H9 (cell line): ENCODE results near the gene WFIKKN2. TPM values are rescaled to one million over a fixed set of nuclear protein-coding genes. Genes with fewer than 3 reads are reported as not detected.

Experiments used
- DNase-seq: peaks from one replicate; pipeline ENCODE4 v3.0.0-alpha.2; 2017
- H2AFZ ChIP-seq: one replicate; pipeline ENCODE4 v1.6.1; 2013; ENCODE audit warnings: mild to moderate bottlenecking, low read length, control low read depth, moderate library complexity
- H2AK5ac ChIP-seq: 2 replicates; pipeline ENCODE4 v1.6.1; 2013; ENCODE audit warnings: low read length, control low read depth, mixed read lengths; ENCODE audit not compliant: insufficient read length
- H2BK120ac ChIP-seq: one replicate; pipeline ENCODE4 v1.6.1; 2013; ENCODE audit warnings: low read depth, mild to moderate bottlenecking, low read length, control low read depth, inconsistent platforms; ENCODE audit not compliant: poor library complexity, severe bottlenecking
- H2BK12ac ChIP-seq: 2 replicates; pipeline ENCODE4 v1.6.1; 2013; ENCODE audit warnings: low read length, control low read depth, mixed read lengths, low read depth; ENCODE audit not compliant: insufficient read length
- H2BK15ac ChIP-seq: 2 replicates; pipeline ENCODE4 v1.6.1; 2013; ENCODE audit warnings: low read depth, low read length, control low read depth
- H2BK20ac ChIP-seq: one replicate; pipeline ENCODE4 v1.6.1; 2013; ENCODE audit warnings: low read depth, mild to moderate bottlenecking, low read length, control low read depth, inconsistent platforms; ENCODE audit not compliant: poor library complexity, severe bottlenecking
- H2BK5ac ChIP-seq: 2 replicates; pipeline ENCODE4 v1.6.1; 2013; ENCODE audit warnings: low read length, control low read depth, mixed read lengths; ENCODE audit not compliant: insufficient read length
- H3K14ac ChIP-seq: 2 replicates; pipeline ENCODE4 v1.6.1; 2013; ENCODE audit warnings: low read length, control low read depth; ENCODE audit not compliant: insufficient read depth
- H3K18ac ChIP-seq: 2 replicates; pipeline ENCODE4 v1.6.1; 2013; ENCODE audit warnings: low read depth, mild to moderate bottlenecking, mixed read lengths, low read length, control low read depth; ENCODE audit not compliant: insufficient read length
- H3K23ac ChIP-seq: 2 replicates; pipeline ENCODE4 v1.6.1; 2013; ENCODE audit warnings: low read length, control low read depth, mixed read lengths, low read depth; ENCODE audit not compliant: insufficient read length
- H3K23me2 ChIP-seq: 2 replicates; pipeline ENCODE4 v1.6.1; 2013; ENCODE audit warnings: low read depth, mild to moderate bottlenecking, mixed read lengths, low read length, control low read depth; ENCODE audit not compliant: insufficient read length, poor library complexity, severe bottlenecking
- H3K27ac ChIP-seq: 2 replicates; pipeline ENCODE4 v1.5.1; 2013; ENCODE audit warnings: low read length, control low read depth, mixed read lengths, low read depth; ENCODE audit not compliant: insufficient read length
- H3K27me3 ChIP-seq: 2 replicates; pipeline ENCODE4 v1.6.1; 2013; ENCODE audit warnings: low read length, control low read depth, inconsistent platforms; ENCODE audit not compliant: insufficient read depth
- H3K4ac ChIP-seq: 2 replicates; pipeline ENCODE4 v1.6.1; 2013; ENCODE audit warnings: low read depth, mild to moderate bottlenecking, control low read depth, inconsistent platforms, low read length, moderate library complexity
- H3K4me1 ChIP-seq: 2 replicates; pipeline ENCODE4 v1.6.1; 2013; ENCODE audit warnings: low read length, control low read depth, inconsistent platforms; ENCODE audit not compliant: insufficient read depth
- H3K4me2 ChIP-seq: 2 replicates; pipeline ENCODE4 v1.6.1; 2013; ENCODE audit warnings: low read length, control low read depth, mixed read lengths; ENCODE audit not compliant: insufficient read length, insufficient read depth
- H3K56ac ChIP-seq: 2 replicates; pipeline ENCODE4 v1.6.1; 2013; ENCODE audit warnings: low read depth, mild to moderate bottlenecking, mixed read lengths, low read length, control low read depth; ENCODE audit not compliant: insufficient read length
- H3K79me1 ChIP-seq: 2 replicates; pipeline ENCODE4 v1.6.1; 2013; ENCODE audit warnings: low read depth, mild to moderate bottlenecking, moderate library complexity, low read length, control low read depth, inconsistent platforms; ENCODE audit not compliant: insufficient read depth, poor library complexity, severe bottlenecking
- H3K79me2 ChIP-seq: 2 replicates; pipeline ENCODE4 v1.6.1; 2013; ENCODE audit warnings: low read length, control low read depth, inconsistent platforms; ENCODE audit not compliant: insufficient read depth
- H3K9ac ChIP-seq: 2 replicates; pipeline ENCODE4 v1.6.1; 2013; ENCODE audit warnings: low read length, control low read depth, mixed read lengths; ENCODE audit not compliant: insufficient read length; ENCODE audit errors: extremely low read depth
- H3K9me3 ChIP-seq: one replicate; pipeline ENCODE4 v1.6.1; 2013; ENCODE audit warnings: low read depth, low read length, inconsistent platforms; ENCODE audit not compliant: control insufficient read depth
- H3T11ph ChIP-seq: one replicate; pipeline ENCODE4 v1.6.1; 2013; ENCODE audit warnings: mild to moderate bottlenecking, low read length, control low read depth, inconsistent platforms
- H4K20me1 ChIP-seq: one replicate; pipeline ENCODE4 v1.6.1; 2013; ENCODE audit not compliant: control insufficient read depth, insufficient read length, insufficient read depth
- H4K5ac ChIP-seq: 2 replicates; pipeline ENCODE4 v1.6.1; 2013; ENCODE audit warnings: low read depth, mild to moderate bottlenecking, mixed read lengths, low read length, control low read depth; ENCODE audit not compliant: insufficient read length
- H4K8ac ChIP-seq: replicated peaks from 2 replicates; pipeline ENCODE4 v1.6.1; 2013; ENCODE audit warnings: low read length, control low read depth, mixed read lengths, low read depth; ENCODE audit not compliant: insufficient read length
- H4K91ac ChIP-seq: 2 replicates; pipeline ENCODE4 v1.6.1; 2013; ENCODE audit warnings: low read depth, mild to moderate bottlenecking, moderate library complexity, mixed read lengths, low read length, control low read depth; ENCODE audit not compliant: insufficient read length
- H3K27ac Mint-ChIP-seq, 3 experiments: 2 replicates in 2 of 3; 3 replicates in 1 of 3; pipeline ENCODE4 v1.8.0; 2020 to 2021; ENCODE audit warnings: mixed read lengths in 3 of 3, mild to moderate bottlenecking in 1 of 3, moderate library complexity in 1 of 3
- H3K27me3 Mint-ChIP-seq: 2 replicates; pipeline ENCODE4 v1.8.0; 2021; ENCODE audit warnings: low read depth, mild to moderate bottlenecking, moderate library complexity, mixed read lengths
- H3K36me3 Mint-ChIP-seq, 3 experiments: 2 replicates in 2 of 3; 3 replicates in 1 of 3; pipeline ENCODE4 v1.8.0; 2020 to 2021; ENCODE audit warnings: low read depth in 3 of 3, mixed read lengths in 3 of 3; ENCODE audit not compliant: insufficient read depth in 1 of 3
- H3K4me1 Mint-ChIP-seq, 2 experiments: 2 replicates each; pipeline ENCODE4 v1.8.0; 2020; ENCODE audit warnings: mixed read lengths in 2 of 2
- H3K4me3 Mint-ChIP-seq, 2 experiments: 2 replicates in 1 of 2; 3 replicates in 1 of 2; pipeline ENCODE4 v1.8.0; 2020 to 2021; ENCODE audit warnings: mild to moderate bottlenecking in 2 of 2, mixed read lengths in 2 of 2, moderate library complexity in 1 of 2
- H3K9me3 Mint-ChIP-seq, 2 experiments: 2 replicates in 1 of 2; 3 replicates in 1 of 2; pipeline ENCODE4 v1.8.0; 2020; ENCODE audit warnings: mild to moderate bottlenecking in 2 of 2, mixed read lengths in 2 of 2, moderate library complexity in 1 of 2
- CTCF ChIP-seq: fragments of 200-600 bp; sonication (generic); conservative IDR thresholded peaks from 3 replicates; pipeline ENCODE4 v1.8.0; 2021; ENCODE audit warnings: antibody characterized with exemption, mild to moderate bottlenecking
- WGBS: extraction: QIAGEN DNeasy Blood & Tissue Kit; methylation state at CpG from one replicate; pipeline ENCODE4 v1.1.7; 2013; ENCODE audit warnings: missing lambda C conversion rate, low lambda C conversion rate, mixed read lengths; ENCODE audit not compliant: insufficient read length; ENCODE audit errors: extremely low coverage; 5-methylcytosine and 5-hydroxymethylcytosine counted together
- total RNA-seq: library from RNA; stranded (reverse); gene quantifications from 2 replicates; pipeline ENCODE4 v1.2.1, GENCODE V29; 2021

The WFIKKN2 gene
- total RNA-seq, 1 experiment from 2014 or later, result 1.1 TPM

GRCh38 chr17:50864747-50865059, 29.3 kb downstream of the WFIKKN2 start:
- H3K27me3 Mint-ChIP-seq, result no peaks in the 10 kb centered on the region
- peaks cover 8 to 26% (median 22%) of the 10 kb centered on the region in 3 experiments; a peak in 6 of 7 replicates for H3K36me3 Mint-ChIP-seq
- peak overlapping the region; percentile 79 for H3K9ac ChIP-seq
- peaks cover 7% of the 10 kb centered on the region; the same call in 1 of the 2 replicates for H3K79me2 ChIP-seq
- no peaks in the 10 kb centered on the region for H3K4me1 ChIP-seq
- no CpG with 5 or more reads among the region's 6 CpGs for WGBS
- H3K9me3 Mint-ChIP-seq, result no peaks in the 10 kb centered on the region; a peak in 2 of 5 replicates
- peaks cover 27 to 33% of the 10 kb centered on the region in 2 experiments for H3K4me1 Mint-ChIP-seq
- H3K4me2 ChIP-seq, result peak overlapping the region; percentile 97
- peak overlapping the region; percentile 93 to 99 (median 98); a peak in 5 of 7 replicates for H3K27ac Mint-ChIP-seq
- no peak overlapping the region for H3T11ph ChIP-seq
- no peak overlapping the region for H4K5ac ChIP-seq
- no peak overlapping the region for H2BK15ac ChIP-seq
- no peak overlapping the region for H3K23ac ChIP-seq
- no peak overlapping the region for H2BK5ac ChIP-seq
- no peaks in the 10 kb centered on the region for H3K9me3 ChIP-seq
- H2BK20ac ChIP-seq, result no peak overlapping the region
- H4K91ac ChIP-seq, result no peak overlapping the region
- no peak for TF ChIP-seq CTCF
- H3K27ac ChIP-seq, result no peak overlapping the region
- H2AFZ ChIP-seq, result no peak overlapping the region
- H2BK120ac ChIP-seq, result no peak overlapping the region
- H2AK5ac ChIP-seq, result no peak overlapping the region
- no peak overlapping the region for H3K4ac ChIP-seq
- H3K23me2 ChIP-seq, result peaks cover 4% of the 10 kb centered on the region
- H3K27me3 ChIP-seq, result no peaks in the 10 kb centered on the region
- H2BK12ac ChIP-seq, result no peak overlapping the region
- DNase-seq, result no peak
- H3K18ac ChIP-seq, result no peak overlapping the region
- no peak overlapping the region for H4K8ac ChIP-seq
- peaks cover 3% of the 10 kb centered on the region for H3K79me1 ChIP-seq
- peak overlapping the region; percentile 90 to 100 for H3K4me3 Mint-ChIP-seq
- H3K14ac ChIP-seq, result no peak overlapping the region
- no peaks in the 10 kb centered on the region for H4K20me1 ChIP-seq
- H3K56ac ChIP-seq, result no peak overlapping the region
